Endothelial cell of umbilical vein (primary cell): ENCODE data around the gene C1QB. TPM values are rescaled to one million over a fixed set of nuclear protein-coding genes. Genes with fewer than 3 reads are reported as not detected.

Source experiments
- BruUV-seq: library from RNA; stranded (reverse); fragments of 400-500 nt; replicated peaks from 2 replicates; lab custom pipeline; 2021; lab: Mats Ljungman, UMichigan
- CTCF ChIA-PET: fragments of 300-600, 350-600 bp; sonication (Branson Sonifier 250); formaldehyde crosslinking; loops from one replicate; lab custom pipeline; 2021; ENCODE audit warnings: antibody characterized with exemption, inconsistent platforms; lab: Charles Lee
- POLR2A ChIA-PET: fragments of 300-600, 350-600 bp; sonication (Branson Sonifier 250); formaldehyde crosslinking; loops from one replicate; lab custom pipeline; 2021; ENCODE audit warnings: antibody characterized with exemption, inconsistent platforms; lab: Charles Lee
- DNase-seq: peaks from one replicate; pipeline ENCODE4 v3.0.0-alpha.2; 2011; ENCODE audit warnings: low read depth, low spot score
- FAIRE-seq: peaks from 2 replicates; lab custom pipeline; 2011; peaks lifted over from hg19 to GRCh38; lab: Jason Lieb, UNC
- H2AFZ ChIP-seq: 2 replicates; pipeline ENCODE4 v1.6.0; 2012; ENCODE audit warnings: low read depth, low read length, control low read depth, inconsistent platforms
- H3K27ac ChIP-seq: 2 replicates; pipeline ENCODE4 v1.5.1; 2011; ENCODE audit warnings: low read depth, mild to moderate bottlenecking, control low read depth, low read length, moderate library complexity; ENCODE audit not compliant: insufficient read depth
- H3K27me3 ChIP-seq, 2 experiments: 2 replicates each; pipeline versions ENCODE4 v1.6.0 to v1.6.1; 2011; ENCODE audit warnings: low read length in 2 of 2, mixed read lengths in 1 of 2; ENCODE audit not compliant: control insufficient read depth in 2 of 2, insufficient read depth in 2 of 2
- H3K36me3 ChIP-seq, 2 experiments: 2 replicates in 1 of 2; 3 replicates in 1 of 2; pipeline ENCODE4 v1.5.1; 2011; ENCODE audit warnings: low read length in 2 of 2, mild to moderate bottlenecking in 1 of 2, moderate library complexity in 1 of 2; ENCODE audit not compliant: control insufficient read depth in 2 of 2, insufficient read depth in 2 of 2; ENCODE audit errors: extremely low read depth in 1 of 2
- H3K4me1 ChIP-seq: 3 replicates; pipeline ENCODE4 v1.5.1; 2011; ENCODE audit warnings: mild to moderate bottlenecking, low read length; ENCODE audit not compliant: control insufficient read depth, insufficient read depth; ENCODE audit errors: extremely low read depth
- H3K4me2 ChIP-seq: 2 replicates; pipeline ENCODE4 v1.6.1; 2011; ENCODE audit warnings: low read length, control low read depth, mixed read lengths; ENCODE audit not compliant: insufficient read depth
- H3K4me3 ChIP-seq, 3 experiments: fragments of 200-600 bp in 1 of 3; sonication (generic), shearing (Covaris generic) in 1 of 3; replicated peaks in 1 of 3; 2 replicates each; pipeline ENCODE4 v1.5.1; 2011 to 2016; ENCODE audit warnings: control low read depth in 3 of 3, low read length in 3 of 3, mild to moderate bottlenecking in 2 of 3, inconsistent platforms in 1 of 3, low read depth in 1 of 3, moderate library complexity in 1 of 3; ENCODE audit not compliant: insufficient read depth in 1 of 3
- H3K79me2 ChIP-seq: 2 replicates; pipeline ENCODE4 v1.6.0; 2012; ENCODE audit warnings: low read length, inconsistent platforms; ENCODE audit not compliant: control insufficient read depth, insufficient read depth
- H3K9ac ChIP-seq: replicated peaks from 2 replicates; pipeline ENCODE3; 2011; ENCODE audit warnings: low read length, control low read depth; ENCODE audit not compliant: insufficient read depth; ENCODE audit errors: extremely low read depth
- H3K9me1 ChIP-seq: replicated peaks from 3 replicates; pipeline ENCODE4 v1.6.0; 2011; ENCODE audit warnings: mild to moderate bottlenecking, low read length; ENCODE audit not compliant: control insufficient read depth, insufficient read depth; ENCODE audit errors: extremely low read depth
- H3K9me3 ChIP-seq: replicated peaks from 2 replicates; pipeline ENCODE4 v1.5.1; 2012; ENCODE audit warnings: low read length, inconsistent platforms; ENCODE audit not compliant: control insufficient read depth, insufficient read depth
- H4K20me1 ChIP-seq: replicated peaks from 2 replicates; pipeline ENCODE3; 2011; ENCODE audit warnings: mild to moderate bottlenecking, low read length; ENCODE audit not compliant: control insufficient read depth, insufficient read depth; ENCODE audit errors: extremely low read depth
- EZH2 ChIP-seq: IDR thresholded peaks from 2 replicates; pipeline ENCODE4 v1.6.1; 2012; ENCODE audit warnings: borderline replicate concordance, low read depth, mild to moderate bottlenecking, moderate library complexity, low read length, inconsistent platforms; ENCODE audit not compliant: severe bottlenecking
- GATA2 ChIP-seq: IDR thresholded peaks from 2 replicates; pipeline ENCODE4 v1.7.0; 2011; ENCODE audit warnings: low read depth, mild to moderate bottlenecking, moderate library complexity, mixed read lengths, low read length; ENCODE audit not compliant: insufficient read length, insufficient read depth
- JUN ChIP-seq: IDR thresholded peaks from 2 replicates; pipeline ENCODE4 v1.6.1; 2011; ENCODE audit warnings: borderline replicate concordance, low read depth; ENCODE audit not compliant: insufficient read length, insufficient read depth
- MYC ChIP-seq: IDR thresholded peaks from one replicate; pipeline ENCODE4 v1.6.1; 2011; ENCODE audit warnings: mild to moderate bottlenecking, low read depth, low read length
- POLR2A ChIP-seq: IDR thresholded peaks from 2 replicates; pipeline ENCODE4 v1.6.1; 2012; ENCODE audit warnings: low read depth, mild to moderate bottlenecking, control low read depth, low read length
- POLR2AphosphoS5 ChIP-seq: IDR thresholded peaks from 2 replicates; pipeline ENCODE4 v1.6.1; 2012; ENCODE audit warnings: low read depth, mild to moderate bottlenecking, control low read depth, low read length, moderate library complexity; ENCODE audit not compliant: insufficient read depth
- dilution Hi-C: fragments of 300-500 bp; cut with MboI; formaldehyde crosslinking; loops from one replicate; pipeline ENCODE4 v1.15.0; 2019; ENCODE audit warnings: low sequenced_read_pairs; ENCODE audit not compliant: extremely low pct_ligation_motif_present
- intact Hi-C: fragments of 100-400 bp; cut with micrococcal nuclease; formaldehyde crosslinking; loops from one replicate; pipeline ENCODE4 v1.10.0; 2022
- microRNA-seq: library from miRNA; unstranded; fragments of <30 nt; microRNA quantifications from one replicate; pipeline ENCODE4 v1.2.0, GENCODE V29; 2021; ENCODE audit warnings: borderline number of aligned reads, borderline replicate concordance
- polyA plus RNA-seq, 4 experiments: library from polyadenylated mRNA; depleted of rRNA in 3 of 4; stranded (reverse) in 3 of 4; unstranded in 1 of 4; fragments of >200 nt; gene quantifications; 2 replicates each; pipeline versions ENCODE4 v1.2.1 to v1.2.3, GENCODE V29; 2011 to 2012; ENCODE audit warnings: missing spikeins in 1 of 4
- small RNA-seq: library from RNA; depleted of rRNA; stranded (forward); fragments of <200 nt; gene quantifications from one replicate; pipeline ENCODE3, GENCODE V24; 2012; ENCODE audit warnings: low replicate concordance, low read depth; ENCODE audit not compliant: insufficient read depth, insufficient read length
- total RNA-seq: library from RNA; stranded (reverse); gene quantifications from 2 replicates; pipeline ENCODE4 v1.2.3, GENCODE V29; 2021

The C1QB gene
- total and polyA plus RNA-seq, 2 donors (not counting 3 experiments of a cell fraction or from before 2014, with no cell fraction given), result not detected

DNA sequence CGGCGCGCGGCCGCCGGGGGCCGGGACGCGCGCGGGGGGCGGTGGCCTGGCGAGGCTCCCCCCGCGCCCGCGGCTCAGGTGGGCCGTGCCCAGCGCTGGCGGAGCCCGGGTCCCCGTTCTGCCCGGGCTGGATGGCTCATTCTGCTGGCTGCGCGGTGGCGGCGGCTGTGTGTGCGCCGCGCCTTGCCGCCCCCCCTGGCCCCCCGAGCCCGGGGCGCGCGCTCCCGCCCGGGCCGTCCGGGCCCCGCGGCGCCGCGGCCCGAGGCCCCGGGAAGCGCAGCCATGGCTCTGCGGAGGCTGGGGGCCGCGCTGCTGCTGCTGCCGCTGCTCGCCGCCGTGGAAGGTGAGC, 57.6 kb downstream of the C1QB start, which contains the start of gene EPHB2:
Gene EPHB2, plus strand, starts transcription at position 139 of the 349 bp plus-strand sequence. Its CDS starts 144 bp downstream, at position 283.
- Histone ChIP-seq H3K27me3 (no peaks in the 10 kb centered on the region), H3K79me2 (peaks cover 44% of the 10 kb centered on the region), H3K4me1 (peaks cover 20% of the 10 kb centered on the region), H3K4me2 (peak within 1 kb of the TSS; percentile 86), H3K27ac (peak within 1 kb of the TSS; percentile 61), H3K36me3 (peaks cover 0 to 2% of the 10 kb centered on the region in 2 experiments), H3K4me3 (peak within 1 kb of the TSS; percentile 50 to 81 (median 76)), H4K20me1 (no peaks in the 10 kb centered on the region), H2AFZ (peak within 1 kb of the TSS; percentile 57), H3K9me1 (no peaks in the 10 kb centered on the region), H3K9me3 (no peaks in the 10 kb centered on the region), H3K9ac (peak within 1 kb of the TSS; percentile 41)
- no TSS peak for BruUV-seq
- intact Hi-C loops, result loop anchor here (2.0 kb wide), 1 partner anchor 36 kb away; no protein-coding TSS in a partner anchor
- TF ChIP-seq JUN, result no peak
- no peak for TF ChIP-seq GATA2
- TF ChIP-seq MYC, result no peak
- no peak for TF ChIP-seq EZH2
- TF ChIP-seq POLR2AphosphoS5, result peak; percentile 79
- TF ChIP-seq POLR2A, result peak; percentile 71
- FAIRE-seq (no peak), DNase-seq (no peak)
- CTCF ChIA-PET, result no interaction called here
- dilution Hi-C loops, result no loop called here
- POLR2A ChIA-PET, result no interaction called here

DNA sequence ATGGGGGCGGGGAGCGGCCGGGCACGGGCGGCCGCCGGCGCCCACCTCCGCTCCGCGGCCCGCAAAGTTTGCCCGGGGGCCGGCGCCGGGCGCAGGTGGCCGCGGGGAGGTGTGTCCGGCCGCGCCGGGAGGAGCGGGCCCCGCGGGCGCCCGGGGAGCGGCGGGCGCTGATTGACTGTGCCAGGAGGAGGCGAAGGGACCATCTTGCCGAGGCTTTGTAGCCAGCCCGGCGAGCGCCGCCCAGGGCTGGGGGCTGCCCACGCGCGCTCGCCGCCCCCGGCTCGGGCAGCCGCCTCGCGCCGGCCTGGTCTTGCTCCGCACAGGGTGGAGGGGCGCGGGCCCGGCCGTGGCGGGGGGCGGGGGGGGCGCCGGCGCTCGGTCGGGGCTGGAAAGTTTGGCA, 58.0 kb downstream of the C1QB start:
- Histone ChIP-seq H2AFZ (no peak overlapping the region), H3K27me3 (no peaks in the 10 kb centered on the region), H3K27ac (no peak overlapping the region), H3K79me2 (peaks cover 48% of the 10 kb centered on the region), H3K4me2 (no peak overlapping the region), H3K4me1 (peaks cover 20% of the 10 kb centered on the region), H3K36me3 (peaks cover 0 to 2% of the 10 kb centered on the region in 2 experiments), H3K9me1 (no peaks in the 10 kb centered on the region), H4K20me1 (no peaks in the 10 kb centered on the region), H3K9ac (peak overlapping the region; percentile 14), H3K9me3 (no peaks in the 10 kb centered on the region), H3K4me3 (peak overlapping the region in 2 of 3 experiments; percentile 50 to 81)
- DNase-seq (no peak), FAIRE-seq (no peak)
- ChIA-PET POLR2A (interaction anchor here (1.1 kb wide), 1 partner anchor 37 kb away, joined by 4 read pairs; no protein-coding TSS in a partner anchor), CTCF (interaction anchor here (1.9 to 2.0 kb wide), 2 partner anchors 12 to 151 kb away, joined by 8 to 14 read pairs; no protein-coding TSS in a partner anchor)
- BruUV-seq, result no TSS peak
- intact Hi-C loops, result loop anchor here (2.0 kb wide), 1 partner anchor 36 kb away; no protein-coding TSS in a partner anchor
- no peak for TF ChIP-seq GATA2
- TF ChIP-seq MYC, result no peak
- dilution Hi-C loops, result no loop called here

Small RNA genes within 50 kb of the gene (microRNA-seq; reads per million reads assigned to microRNA genes)
- not detected for gene MIR6127

Small RNA genes within 50 kb of the gene (small RNA-seq; reads per million reads assigned to genes)
- gene MIR6127, result not detected

Other genes starting within 250 kb of the C1QB start
- gene ZBTB40, start 201.4 kb upstream of the C1QB start, total RNA-seq, result 20.8 and 21.3 TPM in 2 replicates
- 10.5 and 12.3 TPM in 2 replicates for gene ZBTB40, start 201.4 kb upstream of the C1QB start, polyA plus RNA-seq
- not detected in 2 replicates for gene EPHA8, start 89.7 kb upstream of the C1QB start, total RNA-seq
- not detected in 2 replicates for gene EPHA8, start 89.7 kb upstream of the C1QB start, polyA plus RNA-seq
- gene C1QA, start 16.6 kb upstream of the C1QB start, total RNA-seq, result not detected in 2 replicates
- not detected in 2 replicates for gene C1QA, start 16.6 kb upstream of the C1QB start, polyA plus RNA-seq
- not detected in 2 replicates for gene C1QC, start 9.6 kb upstream of the C1QB start, total RNA-seq
- gene C1QC, start 9.6 kb upstream of the C1QB start, polyA plus RNA-seq, result not detected in 2 replicates
- 69.1 and 69.5 TPM in 2 replicates for gene EPHB2, start 57.6 kb downstream of the C1QB start, total RNA-seq
- gene EPHB2, start 57.6 kb downstream of the C1QB start, polyA plus RNA-seq, result 46.0 and 50.8 TPM in 2 replicates